ENCODE measurements around the gene NCSTN. TPM values are rescaled to one million over a fixed set of nuclear protein-coding genes. Genes with fewer than 3 reads are reported as not detected.

NCSTN gene
- total RNA-seq, 1 experiment from 2014 or later: 89.5 TPM

DNA sequence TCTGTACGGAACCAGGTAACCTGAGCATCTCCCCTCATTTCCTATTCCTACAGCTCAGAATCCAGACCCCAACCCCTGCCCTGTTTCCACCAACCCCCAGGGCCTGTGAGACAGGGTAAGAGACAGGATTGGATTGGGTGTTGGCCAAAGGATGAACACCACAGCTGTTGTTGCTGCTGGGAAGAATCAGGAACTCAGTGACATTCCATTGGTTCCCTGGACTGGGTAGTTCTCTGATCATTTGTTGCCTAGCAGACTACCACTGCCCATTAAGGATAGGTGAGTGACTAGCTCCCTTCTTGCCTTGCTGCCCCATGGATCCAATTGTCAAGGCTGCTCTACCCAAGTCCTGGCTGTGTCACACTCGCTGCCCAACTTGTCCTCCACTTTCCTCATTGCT, 10.0 kb downstream of the NCSTN start:
- Histone ChIP-seq H3K36me3 (ENCODE audit: control insufficient read depth, insufficient read depth, low read length) (peaks cover 9% of the 10 kb centered on the region; the same call in 1 of the 2 replicates), H3K4me3 (ENCODE audit: low read depth, low read length) (no peak overlapping the region), H3K27me3 (replicated peaks; ENCODE audit: control insufficient read depth, insufficient read depth, low read length) (no peaks in the 10 kb centered on the region), H3K4me1 (no peaks in the 10 kb centered on the region), H3K9me3 (no peaks in the 10 kb centered on the region)
- Mint-ChIP-seq H3K4me3 (ENCODE audit: unreplicated experiment) (no peak overlapping the region), H3K9me3 (ENCODE audit: unreplicated experiment) (no peaks in the 10 kb centered on the region), H3K4me1 (ENCODE audit: low read depth, unreplicated experiment) (no peaks in the 10 kb centered on the region), H3K27me3 (ENCODE audit: insufficient read depth, unreplicated experiment) (no peaks in the 10 kb centered on the region), H3K36me3 (ENCODE audit: insufficient read depth, unreplicated experiment) (peaks cover 58% of the 10 kb centered on the region), H3K27ac (ENCODE audit: unreplicated experiment) (no peak overlapping the region)
- POLR2A ChIA-PET: no interaction called here
- TF ChIP-seq, protein P1, sequence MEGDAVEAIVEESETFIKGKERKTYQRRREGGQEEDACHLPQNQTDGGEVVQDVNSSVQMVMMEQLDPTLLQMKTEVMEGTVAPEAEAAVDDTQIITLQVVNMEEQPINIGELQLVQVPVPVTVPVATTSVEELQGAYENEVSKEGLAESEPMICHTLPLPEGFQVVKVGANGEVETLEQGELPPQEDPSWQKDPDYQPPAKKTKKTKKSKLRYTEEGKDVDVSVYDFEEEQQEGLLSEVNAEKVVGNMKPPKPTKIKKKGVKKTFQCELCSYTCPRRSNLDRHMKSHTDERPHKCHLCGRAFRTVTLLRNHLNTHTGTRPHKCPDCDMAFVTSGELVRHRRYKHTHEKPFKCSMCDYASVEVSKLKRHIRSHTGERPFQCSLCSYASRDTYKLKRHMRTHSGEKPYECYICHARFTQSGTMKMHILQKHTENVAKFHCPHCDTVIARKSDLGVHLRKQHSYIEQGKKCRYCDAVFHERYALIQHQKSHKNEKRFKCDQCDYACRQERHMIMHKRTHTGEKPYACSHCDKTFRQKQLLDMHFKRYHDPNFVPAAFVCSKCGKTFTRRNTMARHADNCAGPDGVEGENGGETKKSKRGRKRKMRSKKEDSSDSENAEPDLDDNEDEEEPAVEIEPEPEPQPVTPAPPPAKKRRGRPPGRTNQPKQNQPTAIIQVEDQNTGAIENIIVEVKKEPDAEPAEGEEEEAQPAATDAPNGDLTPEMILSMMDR (IDR thresholded peaks at IDR 0.05; ENCODE audit: insufficient read depth in 1 of 2, low read depth in 1 of 2, low read length in 1 of 2, severe bottlenecking in 1 of 2, unreplicated experiment in 1 of 2): no peak
- no peak for DNase-seq
- BruUV-seq (replicated peaks): no TSS peak
- intact Hi-C loops (cut with micrococcal nuclease; ENCODE audit: unreplicated experiment): no loop called here
- CTCF ChIA-PET: interaction anchor here (1.3 kb wide), 1 partner anchor 23 kb away, joined by 3 read pairs; no protein-coding TSS in a partner anchor

- no peak overlapping the region for H3K27ac Mint-ChIP-seq (ENCODE audit: unreplicated experiment)
- Histone ChIP-seq H3K4me3 (ENCODE audit: low read depth, low read length) (no peak overlapping the region), H3K27me3 (replicated peaks; ENCODE audit: control insufficient read depth, insufficient read depth, low read length) (no peaks in the 10 kb centered on the region), H3K9me3 (no peaks in the 10 kb centered on the region), H3K36me3 (ENCODE audit: control insufficient read depth, insufficient read depth, low read length) (peaks cover 8% of the 10 kb centered on the region; the same call in 1 of the 2 replicates), H3K4me1 (no peaks in the 10 kb centered on the region)
- no peaks in the 10 kb centered on the region for H3K4me1 Mint-ChIP-seq (ENCODE audit: low read depth, unreplicated experiment)
- H3K9me3 Mint-ChIP-seq (ENCODE audit: unreplicated experiment): no peaks in the 10 kb centered on the region
- TF ChIP-seq, protein P1 (IDR thresholded peaks at IDR 0.05; ENCODE audit: insufficient read depth in 1 of 2, low read depth in 1 of 2, low read length in 1 of 2, severe bottlenecking in 1 of 2, unreplicated experiment in 1 of 2): peak; percentile 32 to 63
- H3K4me3 Mint-ChIP-seq (ENCODE audit: unreplicated experiment): no peak overlapping the region
- peaks cover 59% of the 10 kb centered on the region for H3K36me3 Mint-ChIP-seq (ENCODE audit: insufficient read depth, unreplicated experiment)
- DNase-seq: peak in 1 of 2 experiments; percentile 37
- intact Hi-C loops (cut with micrococcal nuclease; ENCODE audit: unreplicated experiment): loop anchor here (1.0 kb wide), 2 partner anchors 22 to 62 kb away; no protein-coding TSS in a partner anchor
- CTCF ChIA-PET: interaction anchor here (0.5 to 2.9 kb wide), 6 partner anchors 10 to 250 kb away, joined by 3 to 15 read pairs (median 4); no protein-coding TSS in a partner anchor
- BruUV-seq (replicated peaks): no TSS peak
- POLR2A ChIA-PET: no interaction called here
- H3K27me3 Mint-ChIP-seq (ENCODE audit: insufficient read depth, unreplicated experiment): no peaks in the 10 kb centered on the region
Measured at GRCh38 chr1:160354388-160354985, 11.3 kb downstream of the NCSTN start.

DNA sequence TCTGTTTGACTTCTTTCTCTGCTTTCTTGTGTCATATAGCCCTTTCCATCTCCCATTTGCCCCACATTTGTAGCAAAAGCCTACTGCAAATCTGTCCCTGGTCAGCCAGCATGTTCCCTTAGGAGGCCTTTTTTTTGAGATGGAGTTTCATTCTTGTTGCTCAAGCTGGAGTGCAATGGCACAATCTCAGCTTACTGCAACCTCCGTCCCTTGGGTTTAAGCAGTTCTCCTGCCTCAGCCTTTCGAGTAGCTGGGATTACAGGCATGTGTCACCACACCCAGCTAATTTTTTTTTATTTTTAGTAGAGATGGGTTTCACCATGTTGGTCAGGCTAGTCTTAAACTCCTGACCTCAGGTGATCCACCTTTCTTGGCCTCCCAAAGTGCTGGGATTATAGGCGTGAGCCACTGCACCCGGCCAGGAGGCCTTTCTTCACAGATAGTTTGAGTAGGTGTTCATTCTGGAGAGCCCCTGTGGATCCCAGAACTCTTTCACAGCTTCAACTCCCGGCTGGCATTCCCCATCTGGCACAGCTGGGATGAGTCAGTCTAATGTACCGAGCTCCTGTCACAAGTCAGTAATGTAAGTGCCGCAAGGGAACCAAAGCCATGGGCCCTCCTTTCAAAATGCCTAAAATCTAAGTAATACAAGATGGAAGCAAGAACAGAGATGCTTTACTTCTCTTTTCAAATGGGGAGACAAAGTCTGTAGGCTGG, 14.3 kb downstream of the NCSTN start:
- intact Hi-C loops (cut with micrococcal nuclease; ENCODE audit: unreplicated experiment): no loop called here
- Mint-ChIP-seq H3K9me3 (ENCODE audit: unreplicated experiment) (no peaks in the 10 kb centered on the region), H3K27ac (ENCODE audit: unreplicated experiment) (no peak overlapping the region), H3K4me3 (ENCODE audit: unreplicated experiment) (no peak overlapping the region), H3K4me1 (ENCODE audit: low read depth, unreplicated experiment) (peaks cover 6% of the 10 kb centered on the region), H3K27me3 (ENCODE audit: insufficient read depth, unreplicated experiment) (no peaks in the 10 kb centered on the region), H3K36me3 (ENCODE audit: insufficient read depth, unreplicated experiment) (peaks cover 47% of the 10 kb centered on the region)
- Histone ChIP-seq H3K4me3 (ENCODE audit: low read depth, low read length) (no peak overlapping the region), H3K27me3 (replicated peaks; ENCODE audit: control insufficient read depth, insufficient read depth, low read length) (no peaks in the 10 kb centered on the region), H3K36me3 (ENCODE audit: control insufficient read depth, insufficient read depth, low read length) (peaks cover 6% of the 10 kb centered on the region; the same call in 1 of the 2 replicates), H3K4me1 (peaks cover 5% of the 10 kb centered on the region; the same call in 1 of the 2 replicates), H3K9me3 (no peaks in the 10 kb centered on the region)
- ChIA-PET CTCF (no interaction called here), POLR2A (no interaction called here)
- no peak for DNase-seq
- TF ChIP-seq, protein P1 (IDR thresholded peaks at IDR 0.05; ENCODE audit: insufficient read depth in 1 of 2, low read depth in 1 of 2, low read length in 1 of 2, severe bottlenecking in 1 of 2, unreplicated experiment in 1 of 2): no peak
- no TSS peak for BruUV-seq (replicated peaks)
